Nephron (organoid): ENCODE results near the gene ST6GALNAC3.
A peak's percentile ranks its signal among the peaks of the same experiment; 100 is the strongest.

Experiments
- H3K27ac Mint-ChIP-seq, 3 experiments: 2 replicates each; pipeline ENCODE4 v1.8.0; 2020; ENCODE audit warnings: mixed read lengths in 3 of 3, mild to moderate bottlenecking in 2 of 3, moderate library complexity in 1 of 3
- H3K27me3 Mint-ChIP-seq: 2 replicates; pipeline ENCODE4 v1.8.0; 2021; ENCODE audit warnings: low read depth, mild to moderate bottlenecking, moderate library complexity, mixed read lengths
- H3K36me3 Mint-ChIP-seq: 2 replicates; pipeline ENCODE4 v1.8.0; 2020; ENCODE audit warnings: low read depth, mixed read lengths
- H3K4me1 Mint-ChIP-seq: 2 replicates; pipeline ENCODE4 v1.8.0; 2020; ENCODE audit warnings: mixed read lengths
- H3K4me3 Mint-ChIP-seq, 3 experiments: 2 replicates each; pipeline ENCODE4 v1.8.0; 2020; ENCODE audit warnings: mild to moderate bottlenecking in 3 of 3, mixed read lengths in 3 of 3, moderate library complexity in 2 of 3
- H3K9me3 Mint-ChIP-seq: 2 replicates; pipeline ENCODE4 v1.8.0; 2020; ENCODE audit warnings: mixed read lengths
- TF ChIP-seq, protein P1 (sequence below), 3 experiments: fragments of 200-600 bp; sonication (generic); IDR thresholded peaks; one replicate each; pipeline ENCODE4 v1.5.0; 2021; ENCODE audit warnings: antibody characterized with exemption in 3 of 3; ENCODE audit not compliant: unreplicated experiment in 3 of 3

ST6GALNAC3 gene

DNA sequence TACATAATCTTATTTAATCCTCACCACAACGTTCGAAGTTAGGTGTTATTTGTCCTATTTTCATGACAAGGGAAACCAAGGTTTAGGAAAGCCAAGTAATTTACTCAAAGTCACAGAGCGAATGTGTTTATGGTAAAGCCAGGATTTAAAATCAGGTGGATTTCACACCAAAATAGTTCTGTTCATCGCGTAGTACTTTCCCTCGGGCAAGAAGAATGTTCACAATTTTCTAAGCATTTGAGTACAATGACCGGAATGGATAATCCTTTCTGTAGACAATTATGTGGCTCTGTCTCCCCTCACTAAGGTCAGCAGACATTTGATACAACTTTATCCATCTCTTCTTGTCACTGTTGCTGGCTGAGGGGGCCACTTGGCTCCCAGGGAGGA lies 204.2 kb downstream of the ST6GALNAC3 start:
- H3K4me1 Mint-ChIP-seq: peaks cover 38% of the 10 kb centered on the region
- no peak overlapping the region for H3K4me3 Mint-ChIP-seq
- H3K9me3 Mint-ChIP-seq: no peaks in the 10 kb centered on the region
- TF ChIP-seq, protein P1, sequence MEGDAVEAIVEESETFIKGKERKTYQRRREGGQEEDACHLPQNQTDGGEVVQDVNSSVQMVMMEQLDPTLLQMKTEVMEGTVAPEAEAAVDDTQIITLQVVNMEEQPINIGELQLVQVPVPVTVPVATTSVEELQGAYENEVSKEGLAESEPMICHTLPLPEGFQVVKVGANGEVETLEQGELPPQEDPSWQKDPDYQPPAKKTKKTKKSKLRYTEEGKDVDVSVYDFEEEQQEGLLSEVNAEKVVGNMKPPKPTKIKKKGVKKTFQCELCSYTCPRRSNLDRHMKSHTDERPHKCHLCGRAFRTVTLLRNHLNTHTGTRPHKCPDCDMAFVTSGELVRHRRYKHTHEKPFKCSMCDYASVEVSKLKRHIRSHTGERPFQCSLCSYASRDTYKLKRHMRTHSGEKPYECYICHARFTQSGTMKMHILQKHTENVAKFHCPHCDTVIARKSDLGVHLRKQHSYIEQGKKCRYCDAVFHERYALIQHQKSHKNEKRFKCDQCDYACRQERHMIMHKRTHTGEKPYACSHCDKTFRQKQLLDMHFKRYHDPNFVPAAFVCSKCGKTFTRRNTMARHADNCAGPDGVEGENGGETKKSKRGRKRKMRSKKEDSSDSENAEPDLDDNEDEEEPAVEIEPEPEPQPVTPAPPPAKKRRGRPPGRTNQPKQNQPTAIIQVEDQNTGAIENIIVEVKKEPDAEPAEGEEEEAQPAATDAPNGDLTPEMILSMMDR (IDR thresholded peaks at IDR 0.05; ENCODE audit: unreplicated experiment in 3 of 3): no peak
- no peaks in the 10 kb centered on the region for H3K27me3 Mint-ChIP-seq
- no peaks in the 10 kb centered on the region for H3K36me3 Mint-ChIP-seq
- H3K27ac Mint-ChIP-seq: peak overlapping the region; percentile 68 to 87 (median 78)

DNA sequence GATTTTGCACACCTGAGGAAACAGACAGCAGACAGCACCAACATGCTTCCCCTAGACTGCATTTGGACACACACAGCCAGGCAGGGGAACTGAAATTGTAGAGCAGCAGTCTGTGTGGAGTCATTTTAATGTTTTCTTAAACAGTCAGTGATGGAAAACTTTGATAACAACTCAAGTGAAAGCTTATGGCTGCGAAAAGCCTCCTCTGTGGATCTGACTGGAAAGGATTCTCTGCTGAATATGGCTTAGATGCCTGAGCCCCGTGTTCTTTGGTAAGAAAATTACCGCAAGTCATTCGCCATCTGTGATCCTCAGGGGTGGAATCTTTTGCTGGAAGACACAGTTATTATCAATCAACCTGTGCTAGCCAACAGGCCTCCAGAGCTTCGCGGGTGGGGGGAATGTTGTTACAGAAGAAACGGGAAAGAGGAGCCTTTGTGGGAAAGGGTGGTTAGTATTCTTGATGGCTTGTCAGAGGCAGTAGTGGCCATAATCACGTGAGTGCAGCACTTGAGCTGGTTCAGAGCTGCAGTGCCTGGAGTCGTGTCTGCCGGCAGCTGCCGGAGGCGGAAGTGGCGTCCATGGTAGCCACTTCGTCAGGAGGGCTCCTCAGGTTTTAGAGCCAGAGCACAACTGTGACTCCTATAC lies 204.7 kb downstream of the ST6GALNAC3 start:
- Mint-ChIP-seq H3K27ac (peak overlapping the region; percentile 68 to 87 (median 78)), H3K4me3 (peak overlapping the region in 2 of 3 experiments; percentile 12 to 18), H3K27me3 (no peaks in the 10 kb centered on the region), H3K9me3 (no peaks in the 10 kb centered on the region), H3K36me3 (no peaks in the 10 kb centered on the region), H3K4me1 (peaks cover 39% of the 10 kb centered on the region)
- TF ChIP-seq, protein P1 (IDR thresholded peaks at IDR 0.05; ENCODE audit: unreplicated experiment in 3 of 3): no peak

DNA sequence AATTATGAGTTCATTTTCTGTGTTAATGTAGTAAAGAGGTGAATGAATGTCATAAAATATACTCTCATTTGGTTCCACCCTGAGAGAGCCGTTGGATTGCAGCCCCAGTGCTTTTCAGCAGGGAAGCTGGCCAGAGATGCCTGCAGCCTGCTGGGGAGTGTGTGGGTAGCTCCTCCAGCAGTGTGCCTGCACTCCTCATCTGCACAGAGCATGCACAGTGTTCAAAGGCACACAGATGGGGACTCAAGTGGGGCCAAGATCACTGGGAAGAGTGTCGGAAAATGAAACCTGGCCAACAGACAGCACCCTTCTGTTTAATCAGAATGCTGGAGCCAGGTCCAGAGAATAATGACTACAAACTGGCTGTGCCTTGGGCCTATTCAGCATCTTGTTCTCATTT lies 206.8 kb downstream of the ST6GALNAC3 start:
- TF ChIP-seq, protein P1 (IDR thresholded peaks at IDR 0.05; ENCODE audit: unreplicated experiment in 3 of 3): no peak
- Mint-ChIP-seq H3K4me1 (peaks cover 44% of the 10 kb centered on the region), H3K36me3 (no peaks in the 10 kb centered on the region)

DNA sequence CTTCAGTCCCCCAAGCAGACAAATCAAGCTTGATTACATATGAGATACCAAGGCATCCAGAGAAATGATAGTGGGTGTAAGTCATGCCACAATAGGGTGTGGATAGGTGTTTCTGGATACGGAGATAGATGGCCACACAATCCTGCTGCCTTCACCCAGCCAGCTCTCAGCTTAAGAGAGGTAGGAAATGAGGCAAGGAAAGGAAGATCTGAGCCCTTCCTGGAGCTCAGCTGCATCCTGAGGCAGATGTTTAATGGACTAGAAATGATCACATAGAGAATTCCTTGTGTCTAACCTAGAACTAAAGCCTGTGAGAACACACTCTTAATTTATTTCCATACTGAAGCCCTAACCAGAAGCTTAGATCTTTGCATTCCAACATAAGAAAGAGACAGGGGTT lies 210.3 kb downstream of the ST6GALNAC3 start:
- Mint-ChIP-seq H3K27me3 (no peaks in the 10 kb centered on the region), H3K36me3 (no peaks in the 10 kb centered on the region), H3K9me3 (no peaks in the 10 kb centered on the region), H3K4me3 (no peak overlapping the region), H3K4me1 (peaks cover 36% of the 10 kb centered on the region), H3K27ac (no peak overlapping the region)
- TF ChIP-seq, protein P1 (IDR thresholded peaks at IDR 0.05; ENCODE audit: unreplicated experiment in 3 of 3): no peak

More for the DNA sequence above, 206.8 kb downstream of the ST6GALNAC3 start:
- Mint-ChIP-seq H3K27me3 (no peaks in the 10 kb centered on the region), H3K9me3 (no peaks in the 10 kb centered on the region), H3K4me3 (no peak overlapping the region), H3K27ac (peak overlapping the region in 2 of 3 experiments; percentile 47 to 66)

DNA sequence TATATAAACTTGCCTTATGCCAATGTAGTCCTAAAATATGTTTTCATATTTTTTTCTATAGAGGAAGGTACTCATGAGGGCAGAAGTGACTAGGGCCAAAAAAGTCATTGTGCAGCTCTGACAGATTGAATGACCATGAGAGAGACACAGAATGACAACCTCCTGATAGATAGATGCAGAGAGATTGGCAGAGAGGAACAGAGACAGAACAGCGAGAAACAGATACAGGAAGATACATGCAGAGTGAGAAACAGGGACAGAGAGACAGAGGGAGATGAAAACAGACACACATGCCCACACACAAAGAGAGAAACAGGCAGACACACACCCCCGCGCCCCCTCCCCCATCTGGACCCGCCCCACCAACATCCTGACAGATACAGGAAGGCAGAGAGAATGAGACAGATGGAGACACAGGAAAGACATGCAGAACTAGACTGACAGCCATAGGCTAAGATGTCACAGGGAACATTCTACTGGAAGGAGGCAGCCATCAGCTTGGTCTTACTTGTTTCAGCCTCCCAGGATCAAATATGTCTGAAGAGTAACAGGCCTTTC lies 211.1 kb downstream of the ST6GALNAC3 start:
- H3K27me3 Mint-ChIP-seq: no peaks in the 10 kb centered on the region
- H3K27ac Mint-ChIP-seq: no peak overlapping the region
- H3K36me3 Mint-ChIP-seq: no peaks in the 10 kb centered on the region
- H3K9me3 Mint-ChIP-seq: no peaks in the 10 kb centered on the region
- H3K4me1 Mint-ChIP-seq: peaks cover 38% of the 10 kb centered on the region
- TF ChIP-seq, protein P1 (IDR thresholded peaks at IDR 0.05; ENCODE audit: unreplicated experiment in 3 of 3): no peak
- H3K4me3 Mint-ChIP-seq: no peak overlapping the region

DNA sequence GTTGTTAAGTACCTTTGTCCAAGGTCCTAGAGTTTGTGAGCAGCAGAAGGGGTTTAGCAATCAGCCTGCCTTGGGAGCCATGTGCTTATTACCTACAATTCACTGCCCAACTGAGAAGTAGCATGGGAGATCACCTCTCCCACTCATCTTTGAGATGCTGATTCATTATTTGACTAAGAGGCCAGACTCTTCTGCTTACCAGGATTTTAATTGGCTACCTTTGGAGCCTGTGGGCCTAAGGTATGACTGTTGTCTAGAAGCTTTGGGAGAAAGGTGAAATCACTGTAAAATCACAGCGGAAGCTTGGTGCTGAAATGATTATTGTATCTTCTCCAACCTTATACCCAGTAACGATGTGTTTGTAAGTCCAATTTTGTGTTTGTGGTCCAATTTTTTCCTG lies 213.4 kb downstream of the ST6GALNAC3 start:
- H3K4me1 Mint-ChIP-seq: peaks cover 43% of the 10 kb centered on the region
- H3K9me3 Mint-ChIP-seq: no peaks in the 10 kb centered on the region
- no peaks in the 10 kb centered on the region for H3K36me3 Mint-ChIP-seq
- TF ChIP-seq, protein P1 (IDR thresholded peaks at IDR 0.05; ENCODE audit: unreplicated experiment in 3 of 3): no peak
- H3K4me3 Mint-ChIP-seq: no peak overlapping the region
- no peaks in the 10 kb centered on the region for H3K27me3 Mint-ChIP-seq
- no peak overlapping the region for H3K27ac Mint-ChIP-seq
